NT2/D1 (cell line): Measurements from ENCODE around the gene SLC39A11.

ENCODE experiments used
- DNase-seq: peaks from one replicate; pipeline ENCODE4 v3.0.0-alpha.2; 2011; ENCODE audit warnings: low read depth, low spot score
- H3K27me3 ChIP-seq: 2 replicates; pipeline ENCODE4 v1.6.0; 2011; ENCODE audit warnings: mild to moderate bottlenecking; ENCODE audit not compliant: insufficient read length, insufficient read depth
- H3K36me3 ChIP-seq: 2 replicates; pipeline ENCODE4 v1.6.1; 2011; ENCODE audit warnings: mild to moderate bottlenecking, low read length, mixed read lengths; ENCODE audit not compliant: insufficient read depth, insufficient read length
- H3K4me1 ChIP-seq: 2 replicates; pipeline ENCODE4 v1.5.1; 2011; ENCODE audit not compliant: insufficient read depth, insufficient read length
- H3K4me3 ChIP-seq: 2 replicates; pipeline ENCODE4 v1.5.1; 2011; ENCODE audit warnings: low read depth; ENCODE audit not compliant: insufficient read length
- H3K9ac ChIP-seq: 2 replicates; pipeline ENCODE4 v1.6.0; 2011; ENCODE audit warnings: low read depth; ENCODE audit not compliant: insufficient read length
- H3K9me3 ChIP-seq: 2 replicates; pipeline ENCODE4 v1.5.1; 2011; ENCODE audit warnings: mild to moderate bottlenecking, low read length; ENCODE audit not compliant: insufficient read depth
- SUZ12 ChIP-seq: IDR thresholded peaks from 2 replicates; pipeline ENCODE4 v1.6.1; 2011; ENCODE audit not compliant: insufficient read length, insufficient read depth; ENCODE audit errors: extremely low read depth
- YY1 ChIP-seq: IDR thresholded peaks from 2 replicates; pipeline ENCODE4 v1.6.1; 2011; ENCODE audit not compliant: insufficient read length, insufficient read depth
- ZNF274 ChIP-seq: IDR thresholded peaks from 2 replicates; pipeline ENCODE4 v1.6.1; 2011; ENCODE audit warnings: mild to moderate bottlenecking, low read depth, low read length

The SLC39A11 gene

DNA sequence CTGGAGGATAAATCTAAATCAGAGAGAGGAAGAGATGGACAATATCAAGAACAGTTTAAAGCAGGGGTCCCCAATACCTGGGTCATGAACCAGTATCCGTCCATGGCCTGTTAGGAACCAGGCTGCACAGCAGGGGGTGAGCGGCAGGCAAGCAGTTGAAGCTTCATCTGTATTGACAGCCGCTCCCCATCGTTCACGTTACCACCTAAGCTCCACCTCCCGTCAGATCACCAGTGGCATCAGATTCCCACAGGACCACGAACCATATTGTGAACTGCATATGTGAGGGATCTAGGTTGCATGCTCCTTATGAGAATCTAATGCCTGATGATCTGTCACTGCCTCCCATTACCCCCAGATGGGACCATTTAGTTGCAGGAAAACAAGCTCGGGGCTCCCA lies 226.5 kb downstream of the SLC39A11 start:
- no peak overlapping the region for H3K9ac ChIP-seq
- no peak overlapping the region for H3K4me3 ChIP-seq
- no peaks in the 10 kb centered on the region for H3K27me3 ChIP-seq
- H3K9me3 ChIP-seq, result peaks cover 11% of the 10 kb centered on the region; the same call in 1 of the 2 replicates
- no peak for DNase-seq
- H3K4me1 ChIP-seq, result no peaks in the 10 kb centered on the region
- TF ChIP-seq YY1 (no peak), SUZ12 (no peak), ZNF274 (no peak)
- H3K36me3 ChIP-seq, result no peaks in the 10 kb centered on the region

DNA sequence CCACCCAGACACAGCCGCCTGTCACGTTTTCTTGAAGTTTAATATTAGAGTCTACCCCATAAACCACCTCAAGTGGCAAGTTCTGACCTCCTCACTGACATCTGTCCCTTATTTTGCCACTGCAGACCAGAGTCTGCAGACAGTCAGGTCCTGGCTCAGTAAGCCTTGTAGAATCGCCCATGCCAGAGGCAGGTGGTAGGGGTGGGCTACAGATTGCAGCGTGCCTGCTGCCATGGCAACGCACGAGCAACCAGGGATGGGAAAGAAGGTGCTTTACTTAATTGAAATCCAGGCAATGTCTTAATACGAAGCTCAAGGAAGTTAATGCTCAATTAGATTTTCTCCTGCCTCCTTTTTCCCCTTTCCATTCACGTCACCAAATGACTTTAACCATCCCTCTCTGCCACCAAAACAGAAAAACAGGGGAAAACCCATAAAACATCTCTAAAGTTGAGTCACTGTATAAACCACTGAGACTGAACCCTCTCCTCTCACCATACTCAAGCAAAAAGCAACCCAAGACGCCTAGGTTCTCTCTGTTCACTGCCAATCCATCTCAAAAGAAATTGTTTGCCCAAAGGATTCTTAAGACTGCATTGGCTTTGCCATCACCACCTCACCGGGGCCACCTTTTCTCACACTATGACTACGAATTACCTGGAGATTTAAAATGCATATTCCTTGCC lies 228.8 kb downstream of the SLC39A11 start:
- Histone ChIP-seq H3K27me3 (no peaks in the 10 kb centered on the region), H3K9me3 (peaks cover 11% of the 10 kb centered on the region; the same call in 1 of the 2 replicates), H3K4me1 (no peaks in the 10 kb centered on the region), H3K4me3 (no peak overlapping the region), H3K36me3 (no peaks in the 10 kb centered on the region), H3K9ac (no peak overlapping the region)
- TF ChIP-seq YY1, result no peak
- TF ChIP-seq ZNF274, result no peak
- TF ChIP-seq SUZ12, result no peak
- no peak for DNase-seq

- Histone ChIP-seq H3K27me3 (no peaks in the 10 kb centered on the region), H3K9ac (no peak overlapping the region), H3K36me3 (no peaks in the 10 kb centered on the region), H3K4me3 (no peak overlapping the region), H3K4me1 (no peaks in the 10 kb centered on the region), H3K9me3 (peaks cover 11% of the 10 kb centered on the region; the same call in 1 of the 2 replicates)
- no peak for DNase-seq
- TF ChIP-seq ZNF274, result no peak
- no peak for TF ChIP-seq YY1
- TF ChIP-seq SUZ12, result no peak
These were observed 230.1 kb downstream of the SLC39A11 start for GRCh38 chr17:72862276-72862999.

DNA sequence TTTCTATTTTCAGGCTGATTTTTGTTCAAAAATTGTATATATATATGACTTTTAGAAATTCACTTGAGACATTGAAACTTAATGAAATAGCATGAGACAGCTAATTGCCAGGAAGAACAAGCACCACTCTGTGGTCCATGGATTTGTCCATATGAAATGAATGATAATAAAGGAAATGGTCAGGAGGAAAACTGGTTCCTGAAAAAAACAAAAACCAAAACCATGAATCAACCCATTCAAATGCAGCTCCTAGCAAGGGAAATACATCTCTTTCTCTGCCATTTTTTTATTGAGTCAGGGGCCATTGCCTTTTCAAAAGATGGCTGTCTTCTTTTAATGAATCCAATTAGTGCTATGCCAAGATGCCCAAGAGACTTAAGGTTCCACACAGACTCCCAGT lies 230.7 kb downstream of the SLC39A11 start:
- no peaks in the 10 kb centered on the region for H3K27me3 ChIP-seq
- peaks cover 11% of the 10 kb centered on the region; the same call in 1 of the 2 replicates for H3K9me3 ChIP-seq
- no peaks in the 10 kb centered on the region for H3K36me3 ChIP-seq
- TF ChIP-seq YY1 (no peak), ZNF274 (no peak), SUZ12 (no peak)
- no peak overlapping the region for H3K9ac ChIP-seq
- no peak overlapping the region for H3K4me3 ChIP-seq
- no peak for DNase-seq
- H3K4me1 ChIP-seq, result no peaks in the 10 kb centered on the region

- no peaks in the 10 kb centered on the region for H3K36me3 ChIP-seq
These were observed 231.7 kb downstream of the SLC39A11 start for GRCh38 chr17:72860778-72861177.

GRCh38 chr17:72858826-72859495 lies 233.5 kb downstream of the SLC39A11 start:
- H3K36me3 ChIP-seq, result no peaks in the 10 kb centered on the region
- no peaks in the 10 kb centered on the region for H3K4me1 ChIP-seq
- no peak overlapping the region for H3K4me3 ChIP-seq
- H3K27me3 ChIP-seq, result no peaks in the 10 kb centered on the region
- H3K9ac ChIP-seq, result no peak overlapping the region
- H3K9me3 ChIP-seq, result no peaks in the 10 kb centered on the region
- no peak for DNase-seq
- TF ChIP-seq SUZ12, result no peak
- no peak for TF ChIP-seq ZNF274
- no peak for TF ChIP-seq YY1

More at GRCh38 chr17:72860778-72861177, 231.7 kb downstream of the SLC39A11 start:
- Histone ChIP-seq H3K9ac (no peak overlapping the region), H3K4me1 (no peaks in the 10 kb centered on the region), H3K9me3 (peaks cover 1% of the 10 kb centered on the region; the same call in 1 of the 2 replicates), H3K27me3 (no peaks in the 10 kb centered on the region), H3K4me3 (no peak overlapping the region)
- DNase-seq, result no peak
- no peak for TF ChIP-seq ZNF274
- no peak for TF ChIP-seq SUZ12
- TF ChIP-seq YY1, result no peak

DNA sequence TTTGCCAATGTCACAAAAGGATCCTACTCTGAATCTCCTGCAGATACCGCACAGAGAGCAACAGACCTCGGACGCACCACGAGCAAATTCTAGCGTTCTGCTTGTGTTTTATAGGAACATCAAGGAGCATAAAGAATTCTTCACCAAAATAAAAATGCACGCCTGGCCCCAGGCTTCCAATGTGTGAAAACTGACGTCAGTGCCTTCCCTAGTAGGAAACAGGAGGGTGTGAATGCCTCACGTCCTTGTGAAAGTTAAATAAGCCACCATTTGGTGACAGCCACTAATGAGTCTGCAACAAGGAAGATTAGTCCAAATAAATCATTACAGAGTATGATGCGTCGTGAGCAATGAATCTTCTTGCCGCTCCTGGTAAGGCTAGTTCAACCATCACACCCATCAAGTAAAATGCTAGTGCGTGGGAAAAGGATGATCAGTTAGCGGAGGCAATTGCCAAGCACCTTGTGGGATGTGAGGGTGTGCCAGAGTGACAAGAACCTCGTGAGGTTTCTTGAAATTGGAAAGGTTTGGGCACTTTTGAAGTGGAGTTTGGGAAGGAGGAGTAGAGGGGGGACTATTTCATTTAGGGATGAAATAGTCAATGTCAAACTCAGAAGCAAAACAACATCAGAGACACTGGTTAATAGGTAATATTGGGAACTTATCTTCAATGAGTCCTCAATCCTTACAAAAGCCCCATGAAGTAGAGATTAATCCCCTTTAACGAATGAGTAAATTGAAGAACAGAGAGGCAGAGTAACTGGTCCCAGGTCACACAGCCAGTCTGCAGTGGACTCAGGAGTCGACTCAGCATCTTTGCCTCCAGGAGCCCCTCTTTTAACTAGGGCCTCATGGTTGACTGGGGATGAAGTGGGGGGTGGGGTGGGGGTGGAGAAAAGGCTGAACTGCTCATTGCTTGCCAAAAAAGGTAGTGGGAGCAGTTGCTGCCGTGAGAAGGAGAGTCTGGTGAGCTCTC lies 238.8 kb downstream of the SLC39A11 start:
- no peaks in the 10 kb centered on the region for H3K9me3 ChIP-seq
- H3K27me3 ChIP-seq, result no peaks in the 10 kb centered on the region
- H3K4me1 ChIP-seq, result no peaks in the 10 kb centered on the region
- no peak overlapping the region for H3K9ac ChIP-seq
- H3K36me3 ChIP-seq, result no peaks in the 10 kb centered on the region
- no peak for TF ChIP-seq YY1
- TF ChIP-seq SUZ12, result no peak
- no peak for TF ChIP-seq ZNF274
- no peak for DNase-seq
- no peak overlapping the region for H3K4me3 ChIP-seq
